ENCODE data around the gene NOC2L. TPM values are rescaled to one million over a fixed set of nuclear protein-coding genes. Genes with fewer than 3 reads are reported as not detected.

Gene NOC2L
- total and polyA plus RNA-seq, 2 donors (not counting 3 experiments of a cell fraction or from before 2014, with no cell fraction given), result 55.3 to 87.9 TPM

DNA sequence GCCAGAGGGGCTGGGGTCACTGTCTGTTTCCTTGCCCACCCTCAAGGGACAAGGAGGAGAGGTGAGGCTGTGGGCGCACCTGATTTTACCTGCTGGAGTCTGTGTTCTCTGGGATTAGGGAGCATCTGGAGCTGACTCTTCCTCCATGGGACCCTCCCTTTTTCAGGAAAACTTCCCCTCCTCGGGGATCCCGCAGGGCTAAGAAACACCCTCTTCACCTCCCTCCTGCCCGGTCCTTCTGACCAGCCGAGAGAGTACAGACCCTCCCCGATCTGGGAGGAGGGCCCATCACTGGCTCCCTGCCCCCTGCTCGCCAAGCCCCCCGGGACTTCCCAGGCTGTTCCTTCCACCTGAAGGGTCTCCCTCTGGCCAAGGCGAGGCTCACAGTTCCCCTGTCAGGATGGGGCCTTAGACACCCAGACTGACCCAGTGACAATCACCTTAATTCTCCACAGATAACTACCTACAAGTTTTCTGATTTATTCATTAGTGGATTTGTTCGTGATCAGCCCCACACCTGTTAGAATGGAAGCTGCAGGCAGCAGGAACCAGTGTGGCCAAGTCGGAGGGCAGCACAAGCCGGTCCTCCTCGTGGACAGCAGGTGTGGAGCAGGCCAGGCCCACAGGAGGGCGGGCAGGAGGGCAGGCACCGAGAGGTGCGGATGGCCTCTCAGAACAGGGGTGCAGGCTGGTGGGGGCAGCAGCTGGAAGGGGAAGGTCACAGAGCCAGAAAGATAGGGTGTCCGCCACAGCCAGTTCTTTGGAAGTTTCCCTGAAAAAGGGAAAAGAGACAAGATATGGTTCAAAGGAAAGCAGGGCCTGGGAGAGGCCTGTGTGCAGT lies 51.2 kb downstream of the NOC2L start:
- no peak overlapping the region for H2AFZ ChIP-seq (ENCODE audit: low read depth, low read length)
- TF ChIP-seq EZH2 (IDR thresholded peaks at IDR 0.05; ENCODE audit: borderline replicate concordance, low read depth, low read length, severe bottlenecking), result no peak
- no peak for TF ChIP-seq JUN (IDR thresholded peaks at IDR 0.05; ENCODE audit: borderline replicate concordance, insufficient read depth, insufficient read length, low read depth)
- no peak for TF ChIP-seq MYC (IDR thresholded peaks at IDR 0.05; ENCODE audit: low read depth, low read length)
- TF ChIP-seq POLR2AphosphoS5 (IDR thresholded peaks at IDR 0.05; ENCODE audit: insufficient read depth, low read depth, low read length), result no peak
- no peak for TF ChIP-seq FOS (IDR thresholded peaks at IDR 0.05; ENCODE audit: borderline replicate concordance, insufficient read depth, low read length)
- TF ChIP-seq, protein P1, sequence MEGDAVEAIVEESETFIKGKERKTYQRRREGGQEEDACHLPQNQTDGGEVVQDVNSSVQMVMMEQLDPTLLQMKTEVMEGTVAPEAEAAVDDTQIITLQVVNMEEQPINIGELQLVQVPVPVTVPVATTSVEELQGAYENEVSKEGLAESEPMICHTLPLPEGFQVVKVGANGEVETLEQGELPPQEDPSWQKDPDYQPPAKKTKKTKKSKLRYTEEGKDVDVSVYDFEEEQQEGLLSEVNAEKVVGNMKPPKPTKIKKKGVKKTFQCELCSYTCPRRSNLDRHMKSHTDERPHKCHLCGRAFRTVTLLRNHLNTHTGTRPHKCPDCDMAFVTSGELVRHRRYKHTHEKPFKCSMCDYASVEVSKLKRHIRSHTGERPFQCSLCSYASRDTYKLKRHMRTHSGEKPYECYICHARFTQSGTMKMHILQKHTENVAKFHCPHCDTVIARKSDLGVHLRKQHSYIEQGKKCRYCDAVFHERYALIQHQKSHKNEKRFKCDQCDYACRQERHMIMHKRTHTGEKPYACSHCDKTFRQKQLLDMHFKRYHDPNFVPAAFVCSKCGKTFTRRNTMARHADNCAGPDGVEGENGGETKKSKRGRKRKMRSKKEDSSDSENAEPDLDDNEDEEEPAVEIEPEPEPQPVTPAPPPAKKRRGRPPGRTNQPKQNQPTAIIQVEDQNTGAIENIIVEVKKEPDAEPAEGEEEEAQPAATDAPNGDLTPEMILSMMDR (IDR thresholded peaks at IDR 0.05; ENCODE audit: extremely low read depth in 1 of 2, insufficient read depth in 1 of 2, low read depth in 1 of 2, low read length in 2 of 2), result no peak
- TF ChIP-seq GATA2 (IDR thresholded peaks at IDR 0.05; ENCODE audit: insufficient read depth, insufficient read length, low read depth, low read length), result no peak
- no peak for TF ChIP-seq POLR2A (IDR thresholded peaks at IDR 0.05; ENCODE audit: low read depth, low read length)
- TF ChIP-seq, protein P2, sequence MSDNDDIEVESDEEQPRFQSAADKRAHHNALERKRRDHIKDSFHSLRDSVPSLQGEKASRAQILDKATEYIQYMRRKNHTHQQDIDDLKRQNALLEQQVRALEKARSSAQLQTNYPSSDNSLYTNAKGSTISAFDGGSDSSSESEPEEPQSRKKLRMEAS (IDR thresholded peaks at IDR 0.05; ENCODE audit: insufficient read depth, insufficient read length), result no peak
- no peaks in the 10 kb centered on the region for H3K4me1 ChIP-seq (ENCODE audit: control insufficient read depth, extremely low read depth, insufficient read depth, low read length)
- H3K27me3 ChIP-seq (ENCODE audit: control insufficient read depth in 2 of 2, insufficient read depth in 2 of 2, low read length in 2 of 2), result no peaks in the 10 kb centered on the region
- no peak overlapping the region for H3K4me2 ChIP-seq (ENCODE audit: insufficient read depth, low read length)
- no peaks in the 10 kb centered on the region for H4K20me1 ChIP-seq (replicated peaks; ENCODE audit: control insufficient read depth, extremely low read depth, insufficient read depth, low read length)
- FAIRE-seq (no peak), DNase-seq (ENCODE audit: low read depth, low spot score) (no peak)
- no peak overlapping the region for H3K4me3 ChIP-seq (replicated peaks in 1 of 3; ENCODE audit: insufficient read depth in 1 of 3, low read depth in 1 of 3, low read length in 3 of 3)
- H3K9me3 ChIP-seq (replicated peaks; ENCODE audit: control insufficient read depth, insufficient read depth, low read length), result no peaks in the 10 kb centered on the region
- dilution Hi-C loops (cut with MboI; ENCODE audit: extremely low pct_ligation_motif_present, low sequenced_read_pairs) (no loop called here), intact Hi-C loops (cut with micrococcal nuclease) (no loop called here)
- H3K9me1 ChIP-seq (replicated peaks; ENCODE audit: control insufficient read depth, extremely low read depth, insufficient read depth, low read length), result no peaks in the 10 kb centered on the region
- H3K36me3 ChIP-seq (ENCODE audit: control insufficient read depth in 2 of 2, extremely low read depth in 1 of 2, insufficient read depth in 2 of 2, low read length in 2 of 2), result no peaks in the 10 kb centered on the region
- CTCF ChIA-PET, result no interaction called here
- no peak overlapping the region for H3K27ac ChIP-seq (ENCODE audit: insufficient read depth, low read depth, low read length)
- H3K79me2 ChIP-seq (ENCODE audit: control insufficient read depth, insufficient read depth, low read length), result no peaks in the 10 kb centered on the region
- no TSS peak for BruUV-seq (replicated peaks)
- POLR2A ChIA-PET, result no interaction called here
- no peak overlapping the region for H3K9ac ChIP-seq (replicated peaks; ENCODE audit: extremely low read depth, insufficient read depth, low read length)

Measured in endothelial cell of umbilical vein (primary cell).